H1 (cell line): Measurements from ENCODE around the gene CYP11A1. TPM values are rescaled to one million over a fixed set of nuclear protein-coding genes. Genes with fewer than 3 reads are reported as not detected.

Experiments used
- CBX8 ChIP-seq: fragments of 300-800, 300-1000 bp; sonication (generic); IDR thresholded peaks from 2 replicates; pipeline ENCODE4 v1.7.1; 2016; ENCODE audit warnings: low read depth, low read length, borderline replicate concordance
- CREB1 ChIP-seq: IDR thresholded peaks from 2 replicates; pipeline ENCODE4 v1.6.1; 2012; ENCODE audit warnings: inconsistent platforms
- KDM4A ChIP-seq: IDR thresholded peaks from one replicate; pipeline ENCODE4 v1.7.1; 2012; ENCODE audit warnings: low read depth, mild to moderate bottlenecking, moderate library complexity, low read length, inconsistent platforms; ENCODE audit not compliant: severe bottlenecking
- MAX ChIP-seq: IDR thresholded peaks from 2 replicates; pipeline ENCODE4 v1.6.1; 2012; ENCODE audit warnings: inconsistent platforms
- NANOG ChIP-seq: IDR thresholded peaks from 2 replicates; pipeline ENCODE4 v1.6.1; 2011; ENCODE audit warnings: low read length, low read depth, mild to moderate bottlenecking, inconsistent platforms; ENCODE audit not compliant: insufficient read depth, poor library complexity, severe bottlenecking
- RXRA ChIP-seq: IDR thresholded peaks from 2 replicates; pipeline ENCODE4 v1.6.1; 2011; ENCODE audit warnings: low read depth, mild to moderate bottlenecking, low read length, moderate library complexity; ENCODE audit not compliant: insufficient read depth
- polyA plus RNA-seq, 7 experiments: library from polyadenylated mRNA; depleted of rRNA in 3 of 7; stranded (reverse) in 5 of 7; unstranded in 2 of 7; fragments of >200 nt in 5 of 7; fragments of 200-250 nt in 2 of 7; gene quantifications; 1 replicate in 5 of 7; 2 replicates in 1 of 7; 4 replicates in 1 of 7; pipeline versions ENCODE4 v1.2.1 to v1.2.3, GENCODE V29; 2011 to 2013; ENCODE audit warnings: missing spikeins in 2 of 7, mixed read lengths in 2 of 7
- total RNA-seq: library from RNA; stranded (reverse); fragmentation: NEBNext Ultra II Directional; extraction: Animal tissue kit (Norgen Biotek cat#: 25700); gene quantifications from 2 replicates; pipeline ENCODE4 v1.2.1, GENCODE V29; 2021

CYP11A1 gene
- total and polyA plus RNA-seq, 2 of the 8 experiments (the other 6 are each of a cell fraction or from before 2014, with no cell fraction given), result 1.9 to 7.2 TPM

GRCh38 chr15:74395319-74396145 is 28.1 kb upstream of the CYP11A1 start (continued):
- TF ChIP-seq RXRA (no peak), NANOG (no peak), KDM4A (no peak), CBX8 (no peak), CREB1 (no peak), MAX (no peak)
